ENCODE results near the gene SPG11. TPM values are rescaled to one million over a fixed set of nuclear protein-coding genes. Genes with fewer than 3 reads are reported as not detected.
A peak's percentile ranks its signal among the peaks of the same experiment; 100 is the strongest.
"Not testable (repeated sequence)": the region's sequence is repeated elsewhere in the genome, so short reads cannot be mapped to it uniquely, and the experiment has no call there.

Gene SPG11
- total RNA-seq, 1 donor from 2014 or later, result 146 TPM

DNA sequence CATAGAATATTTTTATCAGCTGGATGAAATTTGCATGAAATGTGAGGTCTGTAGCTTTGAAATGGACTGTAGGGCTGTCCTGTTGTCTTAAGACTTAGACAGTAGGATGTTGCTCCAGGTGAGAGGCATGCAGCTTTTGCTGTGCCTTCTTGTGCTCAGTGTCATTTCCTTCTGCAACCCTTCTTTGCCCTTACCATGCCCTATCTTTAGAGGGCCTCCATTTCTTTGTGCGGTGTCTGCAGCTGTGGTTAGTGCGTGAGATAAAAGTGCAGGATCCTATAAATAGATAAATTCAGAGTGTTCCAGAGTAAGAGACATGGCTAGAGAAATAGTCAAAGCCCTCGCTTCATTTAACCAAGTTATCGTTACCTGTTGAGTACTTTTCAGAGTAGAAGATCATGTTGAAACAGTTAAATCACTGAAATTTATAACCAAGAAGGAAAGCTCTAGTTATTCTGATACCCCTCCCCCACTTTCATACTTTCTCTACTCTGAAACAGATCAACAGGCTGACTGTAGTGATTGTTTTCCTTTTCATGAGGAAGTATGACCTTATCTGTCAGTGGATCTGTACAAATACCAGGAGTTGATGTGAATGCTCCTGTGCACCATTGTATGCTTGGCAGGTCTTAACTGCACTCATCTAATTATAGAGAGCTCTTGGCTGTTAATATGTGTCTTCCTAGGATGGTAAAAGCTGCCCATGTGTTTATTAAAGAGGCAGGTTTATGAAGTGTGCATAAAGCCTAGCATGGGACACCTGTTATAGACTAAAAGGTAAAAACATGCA is 108.3 kb downstream of the SPG11 start:
- DNase-seq (ENCODE audit: low read depth), result peak; percentile 36

GRCh38 chr15:44550734-44551133 is 112.7 kb downstream of the SPG11 start:
- no peak for DNase-seq (ENCODE audit: low read depth)

DNA sequence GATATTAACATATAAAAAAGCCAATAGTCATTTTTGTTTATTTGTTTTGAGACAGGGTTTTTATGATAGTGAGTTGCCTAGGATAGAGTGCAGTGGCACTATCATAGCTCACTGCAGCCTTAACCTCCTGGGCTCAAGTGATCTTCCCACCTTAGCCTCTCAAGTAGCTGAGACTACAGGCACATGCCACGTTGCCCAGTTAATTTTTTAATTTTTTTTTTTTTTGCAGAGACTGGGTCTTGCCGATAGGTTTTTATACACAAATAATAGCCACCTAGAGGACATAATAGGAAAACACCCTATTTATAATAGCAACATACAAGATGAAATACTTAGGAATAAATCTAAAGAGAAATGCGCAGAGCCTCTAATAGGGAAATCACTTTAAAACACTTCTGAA is 113.2 kb downstream of the SPG11 start:
- DNase-seq (ENCODE audit: low read depth), result peak; percentile 78

DNA sequence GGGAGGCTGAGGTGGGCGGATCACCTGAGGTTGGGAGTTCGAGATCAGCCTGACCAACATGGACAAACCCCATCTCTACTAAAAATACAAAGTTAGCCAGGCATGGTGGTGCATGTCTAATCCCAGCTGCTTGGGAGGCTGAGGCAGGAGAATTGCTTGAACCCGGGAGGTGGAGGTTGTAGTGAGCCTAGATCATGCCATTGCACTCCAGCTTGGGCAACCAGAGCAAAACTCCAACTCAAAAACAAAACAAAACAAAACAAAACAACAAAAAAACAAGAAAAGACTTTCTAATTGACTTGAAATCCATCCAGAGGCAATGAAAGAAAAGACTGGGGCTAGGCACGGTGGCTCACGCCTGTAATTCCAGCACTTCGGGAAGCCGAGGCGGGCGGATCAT is 114.3 kb downstream of the SPG11 start:
- DNase-seq (ENCODE audit: low read depth), result not testable (repeated sequence)

GRCh38 chr15:44545913-44546802 is 117.3 kb downstream of the SPG11 start:
- peak; percentile 29 for DNase-seq (ENCODE audit: low read depth)

GRCh38 chr15:44544745-44545144 is 118.7 kb downstream of the SPG11 start:
- DNase-seq (ENCODE audit: low read depth), result not testable (repeated sequence)

GRCh38 chr15:44542596-44542995 is 120.9 kb downstream of the SPG11 start:
- no peak for DNase-seq (ENCODE audit: low read depth)

DNA sequence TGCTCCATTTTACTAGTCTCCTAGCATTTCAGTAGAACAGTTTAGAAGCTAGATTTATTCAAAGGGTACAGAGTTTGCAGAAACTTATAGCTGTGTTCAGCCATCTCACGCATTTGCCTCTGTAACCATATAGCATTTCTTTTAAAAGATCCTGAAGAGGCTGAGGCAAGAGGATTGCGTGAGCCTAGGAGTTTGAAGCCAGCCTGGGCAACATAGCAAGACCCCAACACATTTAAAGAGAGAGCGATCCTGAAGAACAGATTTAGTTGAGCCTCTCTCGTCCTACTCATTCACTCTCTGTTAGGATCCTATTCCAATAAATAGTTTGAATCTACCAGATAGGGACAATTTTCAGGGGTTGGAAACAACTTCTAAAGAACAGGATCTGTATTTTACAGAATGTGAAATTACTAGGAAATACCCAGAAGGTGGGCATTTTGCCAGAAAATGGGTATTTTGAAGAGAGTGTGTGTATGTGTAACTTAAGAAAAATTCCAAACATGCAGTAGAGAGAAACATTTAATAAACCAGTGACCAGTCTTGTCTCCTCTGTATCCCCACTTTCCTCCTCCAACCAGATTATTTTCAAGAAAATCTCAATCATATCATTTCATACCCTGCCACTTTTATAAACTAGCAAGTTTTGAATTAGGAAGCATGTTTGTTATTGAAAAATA is 122.0 kb downstream of the SPG11 start:
- peak; percentile 86 for DNase-seq (ENCODE audit: low read depth)

DNA sequence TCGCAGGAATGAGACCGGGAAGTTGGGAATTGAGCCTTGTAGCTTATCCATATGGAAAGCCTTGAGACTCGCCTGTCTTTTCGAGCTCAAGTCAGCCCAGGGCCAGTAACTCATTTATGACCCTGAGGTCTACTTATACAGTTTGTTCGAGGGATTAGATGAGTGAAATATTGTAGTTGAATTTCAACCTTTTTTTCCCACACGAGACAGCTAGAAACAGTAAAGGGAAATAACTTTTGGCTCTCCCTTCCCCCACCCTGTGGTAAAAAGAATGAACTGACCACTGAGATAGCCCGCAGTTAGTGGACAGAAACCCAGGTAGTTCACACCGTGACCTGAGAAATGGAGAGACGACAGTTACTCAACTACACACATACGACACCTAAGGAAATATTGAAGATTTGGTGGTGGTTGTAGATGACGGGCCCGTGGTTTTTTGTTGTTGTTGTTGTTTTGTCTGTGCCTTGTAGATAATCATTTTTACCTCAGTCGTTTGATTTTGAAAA is 125.7 kb downstream of the SPG11 start:
- DNase-seq (ENCODE audit: low read depth), result peak; percentile 36

GRCh38 chr15:44536962-44537734 is 126.3 kb downstream of the SPG11 start, which contains the start of gene EIF3J:
Gene EIF3J (plus strand): TSS chr15:44537147. CDS start chr15:44537195, 48 bp downstream.
- peak; percentile 90 for DNase-seq (ENCODE audit: low read depth)

- DNase-seq (ENCODE audit: low read depth), result peak; percentile 76
These were observed 127.0 kb downstream of the SPG11 start for GRCh38 chr15:44536302-44536961.

- DNase-seq (ENCODE audit: low read depth), result no peak
These were observed 127.8 kb downstream of the SPG11 start for GRCh38 chr15:44535523-44536301.

DNA sequence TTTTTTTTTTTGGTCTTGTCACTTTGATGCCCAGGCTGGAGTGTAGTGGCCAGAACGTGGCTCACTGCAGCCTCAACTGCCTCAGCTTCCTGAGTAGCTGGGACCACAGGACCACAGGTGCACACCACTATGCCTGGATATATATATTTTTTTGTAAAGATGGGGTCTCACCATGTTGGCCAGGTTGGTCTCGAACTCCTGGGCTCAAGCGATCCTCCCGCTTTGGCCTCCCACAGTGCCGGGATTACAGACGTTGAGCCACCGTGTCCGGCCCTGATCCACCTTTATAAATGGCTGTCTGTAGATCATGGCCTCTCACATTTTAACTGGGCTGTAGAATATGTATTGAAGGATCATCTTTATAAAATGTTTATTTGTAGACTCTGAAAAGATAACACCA is 128.4 kb downstream of the SPG11 start:
- DNase-seq (ENCODE audit: low read depth), result no peak

DNA sequence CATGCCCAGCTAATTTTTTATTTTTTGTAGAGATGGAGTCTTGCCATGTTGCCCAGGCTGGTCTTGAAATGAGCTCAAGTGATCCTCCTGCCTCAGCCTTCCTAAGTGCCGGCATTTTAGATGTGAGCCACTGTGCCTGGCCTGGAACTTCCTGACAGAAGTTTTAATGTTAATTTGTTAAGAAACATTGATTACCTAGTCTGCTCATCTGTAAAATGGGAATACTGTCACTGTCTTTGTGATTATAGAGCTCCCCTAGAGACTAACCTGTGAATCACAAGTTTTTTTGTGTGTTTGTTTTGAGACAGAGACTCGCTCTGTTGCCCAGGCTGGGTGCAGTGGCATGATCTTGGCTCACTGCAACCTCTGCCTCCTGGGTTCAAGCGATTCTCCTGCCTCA is 130.8 kb downstream of the SPG11 start:
- DNase-seq (ENCODE audit: low read depth), result no peak

GRCh38 chr15:44532275-44532674 is 131.2 kb downstream of the SPG11 start:
- DNase-seq (ENCODE audit: low read depth), result not testable (repeated sequence)

GRCh38 chr15:44530653-44531052 is 132.8 kb downstream of the SPG11 start:
- no peak for DNase-seq (ENCODE audit: low read depth)

- no peak for DNase-seq (ENCODE audit: low read depth)
These were observed 133.4 kb downstream of the SPG11 start for GRCh38 chr15:44529864-44530604.

GRCh38 chr15:44527241-44527640 is 136.2 kb downstream of the SPG11 start:
- no peak for DNase-seq (ENCODE audit: low read depth)

DNA sequence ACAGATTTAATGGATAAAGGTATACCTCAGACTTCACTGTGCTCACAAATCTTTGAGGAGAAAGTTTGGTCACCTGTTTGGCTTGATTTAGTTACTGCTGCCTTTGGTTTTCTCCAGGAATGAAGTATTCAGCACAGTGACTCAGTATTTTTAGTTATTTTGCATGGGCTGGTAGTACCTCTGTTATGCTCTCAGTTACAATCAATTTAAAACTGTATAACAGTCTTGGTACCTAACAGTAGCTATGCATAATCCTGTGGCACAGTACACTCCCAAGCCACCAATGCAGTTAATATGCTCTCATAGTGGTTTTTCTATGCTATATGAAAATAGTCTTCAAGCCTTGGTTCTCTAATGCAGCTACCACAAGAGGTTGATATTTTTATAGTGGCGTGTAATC is 138.4 kb downstream of the SPG11 start:
- no peak for DNase-seq (ENCODE audit: low read depth)

All from renal cortical epithelial cell (primary cell).